GM06990 (cell line): ENCODE results near the gene LRRC8C.

ENCODE experiments used
- DNase-seq: peaks from one replicate; pipeline ENCODE4 v3.0.0-alpha.2; 2011; ENCODE audit not compliant: insufficient read length; ENCODE audit errors: extremely low read depth
- H3K27me3 ChIP-seq: replicated peaks from 2 replicates; pipeline ENCODE4 v1.6.0; 2011; ENCODE audit warnings: low read length; ENCODE audit not compliant: control insufficient read depth, insufficient read depth
- H3K36me3 ChIP-seq: 2 replicates; pipeline ENCODE4 v1.5.1; 2011; ENCODE audit warnings: low read length; ENCODE audit not compliant: control insufficient read depth, insufficient read depth
- H3K4me3 ChIP-seq: replicated peaks from 2 replicates; pipeline ENCODE4 v1.5.1; 2011; ENCODE audit warnings: low read depth, mild to moderate bottlenecking, control low read depth, low read length
- CTCF ChIP-seq: IDR thresholded peaks from 2 replicates; pipeline ENCODE4 v1.5.1; 2011; ENCODE audit warnings: low read length, control low read depth, mild to moderate bottlenecking, inconsistent platforms; ENCODE audit not compliant: insufficient read depth, poor library complexity, severe bottlenecking

LRRC8C gene

DNA sequence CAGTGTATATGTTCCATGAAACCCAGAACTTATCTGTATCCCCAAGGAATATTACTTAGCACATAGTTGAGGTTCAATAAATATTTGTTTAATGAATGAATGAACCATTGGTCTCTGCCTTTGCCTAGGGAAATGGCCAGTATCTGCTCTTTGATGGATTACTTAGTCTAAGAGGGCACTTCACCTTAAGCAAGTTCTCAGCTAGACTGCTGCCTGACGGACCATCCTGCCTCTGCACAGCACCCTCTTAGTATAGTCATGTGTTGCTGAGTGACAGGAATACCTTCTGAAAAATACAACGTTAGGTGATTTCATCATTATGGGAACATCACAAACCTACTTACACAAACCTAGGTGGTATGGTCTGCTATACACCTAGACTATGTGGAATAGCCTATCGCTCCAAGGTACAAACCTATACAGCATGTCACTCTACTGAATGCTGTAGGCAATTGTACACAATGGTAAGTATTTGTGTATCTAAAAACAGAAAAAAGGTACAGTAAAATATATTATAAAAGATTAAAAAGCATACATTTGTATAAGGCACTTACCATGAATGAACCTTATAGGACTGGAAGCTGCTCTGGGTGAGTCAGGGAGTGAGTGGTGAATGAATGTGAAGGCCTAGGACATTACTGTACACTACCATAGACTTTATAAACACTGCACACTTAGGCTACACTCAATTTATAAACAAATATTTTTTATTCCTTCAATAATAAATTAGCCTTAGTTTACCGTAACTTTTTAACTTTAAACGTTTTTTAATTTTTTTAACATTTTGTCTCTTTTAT lies 104.2 kb downstream of the LRRC8C start:
- no peak for TF ChIP-seq CTCF
- Histone ChIP-seq H3K36me3 (no peaks in the 10 kb centered on the region), H3K4me3 (no peak overlapping the region), H3K27me3 (no peaks in the 10 kb centered on the region)
- no peak for DNase-seq

GRCh38 chr1:89737985-89738510 lies 105.1 kb downstream of the LRRC8C start:
- no peak for DNase-seq
- Histone ChIP-seq H3K36me3 (no peaks in the 10 kb centered on the region), H3K27me3 (peaks cover 1% of the 10 kb centered on the region; the same call in 1 of the 2 replicates), H3K4me3 (no peak overlapping the region)
- TF ChIP-seq CTCF: no peak

- no peak for DNase-seq
- H3K36me3 ChIP-seq: no peaks in the 10 kb centered on the region
- TF ChIP-seq CTCF: no peak
- H3K27me3 ChIP-seq: peaks cover 1% of the 10 kb centered on the region; the same call in 1 of the 2 replicates
- no peak overlapping the region for H3K4me3 ChIP-seq
Measured at GRCh38 chr1:89739013-89739843, 106.3 kb downstream of the LRRC8C start.

- no peak for DNase-seq
- no peak for TF ChIP-seq CTCF
- H3K27me3 ChIP-seq: peaks cover 1% of the 10 kb centered on the region; the same call in 1 of the 2 replicates
- no peaks in the 10 kb centered on the region for H3K36me3 ChIP-seq
- H3K4me3 ChIP-seq: no peak overlapping the region
Measured at GRCh38 chr1:89739844-89740216, 106.9 kb downstream of the LRRC8C start.

GRCh38 chr1:89743788-89744187 lies 110.9 kb downstream of the LRRC8C start:
- TF ChIP-seq CTCF: no peak
- Histone ChIP-seq H3K4me3 (no peak overlapping the region), H3K27me3 (peaks cover 1% of the 10 kb centered on the region; the same call in 1 of the 2 replicates), H3K36me3 (no peaks in the 10 kb centered on the region)
- DNase-seq: no peak
